GM20000 (cell line): ENCODE results near the gene M1AP.
A peak's percentile ranks its signal among the peaks of the same experiment; 100 is the strongest.

Experiments used
- DNase-seq: peaks from one replicate; pipeline ENCODE4 v3.0.0; 2012; ENCODE audit warnings: low spot score
- TF ChIP-seq, protein P1 (sequence below): IDR thresholded peaks from 2 replicates; pipeline ENCODE4 v1.5.1; 2012; ENCODE audit warnings: mild to moderate bottlenecking, control low read depth; ENCODE audit errors: extremely low read depth, missing control alignments

Gene M1AP

DNA sequence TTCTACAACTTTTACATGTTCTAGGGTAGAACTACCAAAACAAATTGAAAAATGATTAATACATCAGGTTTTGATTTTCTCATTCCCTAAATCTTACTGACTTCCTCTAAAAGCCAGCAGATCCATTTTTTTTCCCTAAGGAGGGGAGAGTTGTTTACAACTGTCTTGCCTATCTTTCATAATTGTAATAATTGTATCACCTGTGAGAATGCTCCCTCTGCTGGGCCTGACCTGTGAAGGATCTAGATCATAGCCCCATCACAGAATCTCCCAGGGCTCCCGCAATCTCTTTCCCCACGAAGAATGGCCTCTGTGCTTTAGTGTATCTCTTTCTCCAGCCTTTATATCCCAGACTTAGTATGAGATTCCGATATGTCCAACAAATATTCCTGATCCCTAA, 103.5 kb downstream of the M1AP start:
- DNase-seq: peak; percentile 25

DNA sequence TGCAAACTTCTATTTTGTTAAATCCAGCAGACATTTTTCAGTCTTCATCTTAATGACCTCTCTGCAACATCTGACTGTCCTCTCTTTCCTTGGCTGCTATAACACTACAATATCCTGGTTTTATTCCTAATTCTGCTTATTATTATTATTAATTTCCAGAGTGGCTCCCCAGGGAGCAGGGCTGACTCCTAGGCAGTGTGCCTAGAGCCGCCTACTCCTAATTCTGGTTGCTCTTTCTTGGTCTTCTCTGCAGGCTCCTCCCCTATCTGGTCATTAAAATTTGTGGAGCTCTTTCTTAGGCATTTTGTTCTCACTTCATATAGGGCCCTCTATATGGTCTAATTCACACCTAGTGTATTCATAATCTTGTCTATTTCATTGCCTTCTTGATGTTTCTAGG, 105.2 kb downstream of the M1AP start:
- no peak for DNase-seq
- TF ChIP-seq, protein P1, sequence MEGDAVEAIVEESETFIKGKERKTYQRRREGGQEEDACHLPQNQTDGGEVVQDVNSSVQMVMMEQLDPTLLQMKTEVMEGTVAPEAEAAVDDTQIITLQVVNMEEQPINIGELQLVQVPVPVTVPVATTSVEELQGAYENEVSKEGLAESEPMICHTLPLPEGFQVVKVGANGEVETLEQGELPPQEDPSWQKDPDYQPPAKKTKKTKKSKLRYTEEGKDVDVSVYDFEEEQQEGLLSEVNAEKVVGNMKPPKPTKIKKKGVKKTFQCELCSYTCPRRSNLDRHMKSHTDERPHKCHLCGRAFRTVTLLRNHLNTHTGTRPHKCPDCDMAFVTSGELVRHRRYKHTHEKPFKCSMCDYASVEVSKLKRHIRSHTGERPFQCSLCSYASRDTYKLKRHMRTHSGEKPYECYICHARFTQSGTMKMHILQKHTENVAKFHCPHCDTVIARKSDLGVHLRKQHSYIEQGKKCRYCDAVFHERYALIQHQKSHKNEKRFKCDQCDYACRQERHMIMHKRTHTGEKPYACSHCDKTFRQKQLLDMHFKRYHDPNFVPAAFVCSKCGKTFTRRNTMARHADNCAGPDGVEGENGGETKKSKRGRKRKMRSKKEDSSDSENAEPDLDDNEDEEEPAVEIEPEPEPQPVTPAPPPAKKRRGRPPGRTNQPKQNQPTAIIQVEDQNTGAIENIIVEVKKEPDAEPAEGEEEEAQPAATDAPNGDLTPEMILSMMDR: no peak

More for the DNA sequence above, 103.5 kb downstream of the M1AP start:
- TF ChIP-seq, protein P1: no peak

DNA sequence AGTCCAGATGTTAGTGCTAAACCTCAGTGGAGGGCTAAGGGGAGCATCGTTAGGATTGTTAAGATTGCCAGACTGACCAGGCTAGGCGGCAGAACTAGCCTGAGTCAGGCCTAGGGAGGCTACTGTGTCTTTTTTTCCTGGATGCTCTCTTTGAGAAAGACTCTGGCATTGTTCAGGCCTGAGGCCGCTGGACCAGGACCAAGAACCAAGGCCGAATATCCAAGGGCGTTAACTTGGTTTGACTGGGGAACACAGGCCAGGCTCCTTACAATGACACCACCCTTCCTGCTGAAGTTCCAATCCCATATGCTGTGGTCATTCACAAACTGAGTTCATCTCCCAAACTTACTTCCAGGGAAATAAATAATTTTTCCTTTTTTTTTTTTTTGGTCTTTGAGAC, 107.8 kb downstream of the M1AP start:
- DNase-seq: no peak
- TF ChIP-seq, protein P1: no peak

DNA sequence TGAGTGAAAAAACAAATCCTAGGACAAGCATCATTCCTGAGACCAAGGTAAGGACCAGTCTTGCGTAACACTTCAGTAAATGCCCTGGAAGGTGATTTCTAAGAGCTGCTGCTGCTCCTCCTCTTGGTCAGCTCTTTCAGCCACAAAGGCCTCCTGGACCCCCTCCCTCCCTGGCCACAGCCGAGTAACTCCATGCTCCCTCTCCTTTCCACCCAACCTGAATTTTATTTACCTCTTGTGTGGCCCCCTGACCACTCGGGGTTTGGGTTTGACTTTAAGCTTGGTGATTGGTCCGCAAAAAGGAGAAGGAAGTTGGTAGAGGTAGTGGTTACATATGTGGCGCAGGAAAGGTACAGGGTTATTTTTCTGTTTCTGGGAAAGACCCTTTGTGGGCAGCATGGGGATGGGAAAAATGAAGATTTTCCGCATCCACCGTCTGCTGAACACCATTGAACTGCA, 109.2 kb downstream of the M1AP start:
- TF ChIP-seq, protein P1: no peak
- DNase-seq: peak; percentile 59

DNA sequence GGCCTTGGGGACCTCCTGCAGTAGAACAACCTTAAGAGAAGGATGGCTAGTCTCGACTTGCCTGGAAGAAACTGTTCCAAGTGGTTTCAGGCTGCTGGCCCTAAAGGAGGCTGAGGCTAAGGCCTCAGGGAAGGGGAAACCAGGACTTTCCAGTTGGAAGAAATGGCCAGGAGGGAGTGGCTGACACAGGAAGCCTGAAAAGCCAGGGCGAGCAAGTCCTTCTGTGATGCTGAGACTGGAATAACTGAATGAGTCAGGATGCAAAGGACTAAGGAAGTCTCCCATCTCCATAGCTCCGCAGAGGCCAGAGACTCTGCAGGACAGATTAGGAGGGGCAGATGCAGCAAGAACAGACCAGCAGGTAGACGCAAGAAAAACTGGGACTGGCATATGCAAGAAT, 111.0 kb downstream of the M1AP start:
- TF ChIP-seq, protein P1: no peak
- no peak for DNase-seq

DNA sequence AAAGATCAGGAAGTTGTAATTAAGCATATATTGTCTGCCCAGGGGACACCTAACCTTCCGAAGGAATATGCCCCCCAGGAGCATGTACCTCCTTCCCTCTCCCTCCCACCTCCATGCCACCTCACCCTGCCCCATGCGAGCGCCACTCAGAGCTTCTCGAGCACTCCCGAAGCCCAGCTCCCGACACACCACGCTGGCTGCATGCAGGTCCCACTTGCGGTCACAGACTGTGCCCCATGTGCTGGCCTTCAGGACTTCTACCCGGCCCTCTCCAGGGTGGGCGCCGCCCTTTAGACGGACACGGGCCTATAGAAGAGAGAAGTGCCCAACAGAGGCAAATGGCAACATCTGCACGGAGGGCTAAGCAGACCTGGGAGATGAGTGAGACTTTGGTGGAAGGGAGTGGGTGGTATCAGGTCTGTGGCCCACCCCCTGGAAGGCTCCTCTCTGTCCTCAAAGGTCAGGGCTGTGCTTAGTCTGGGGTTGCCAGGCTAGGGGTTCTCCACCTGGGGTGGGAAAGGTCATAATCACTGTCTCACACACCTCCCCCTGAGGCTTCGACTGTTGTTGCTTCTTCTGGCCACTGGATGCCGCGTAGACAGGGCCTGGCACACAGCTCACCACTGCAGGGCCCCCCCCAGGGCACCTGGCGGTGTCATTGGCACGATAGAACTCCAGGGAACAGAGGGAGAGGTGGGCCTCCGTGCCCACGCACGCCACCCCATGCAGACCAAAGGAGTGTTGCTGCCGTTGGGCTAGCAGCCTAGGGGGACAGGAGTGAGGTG, 111.8 kb downstream of the M1AP start:
- TF ChIP-seq, protein P1: no peak
- DNase-seq: no peak

DNA sequence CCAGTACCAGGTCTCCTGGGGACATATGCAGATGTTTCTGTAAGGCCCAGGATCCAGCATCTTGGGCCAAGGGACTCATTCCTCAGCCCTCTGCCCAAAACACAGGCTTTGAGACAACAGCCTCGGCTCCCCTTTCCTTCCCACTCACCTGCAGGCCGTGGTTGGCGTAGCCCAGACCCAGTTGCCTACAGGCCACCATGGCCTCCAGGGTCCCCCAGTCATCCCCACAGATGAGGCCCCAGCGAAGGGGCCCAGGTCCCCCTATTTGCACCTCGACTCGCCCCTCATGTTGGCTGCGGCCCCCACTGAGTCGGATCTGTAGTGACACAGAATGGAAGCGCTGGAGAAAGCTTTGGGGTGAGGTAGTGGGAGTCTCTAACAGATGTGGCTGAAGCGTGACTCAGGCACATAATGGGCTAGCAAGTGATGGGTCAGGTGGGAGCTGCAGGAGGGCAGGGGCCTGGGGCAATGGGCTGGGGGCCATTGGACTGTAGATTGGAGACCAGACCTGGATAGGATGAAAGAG, 112.6 kb downstream of the M1AP start:
- no peak for DNase-seq
- TF ChIP-seq, protein P1: no peak
